Hepatocyte (in vitro differentiated cells): Measurements from ENCODE around the gene CRABP2. TPM values are rescaled to one million over a fixed set of nuclear protein-coding genes. Genes with fewer than 3 reads are reported as not detected.

Experiments used
- DNase-seq: peaks from one replicate; pipeline ENCODE4 v3.0.0-alpha.2; 2016; ENCODE audit warnings: low spot score
- H2AFZ ChIP-seq: fragments of 200-600 bp; sonication (generic); 2 replicates; pipeline ENCODE4 v1.6.0; 2016; ENCODE audit warnings: antibody characterized with exemption, mild to moderate bottlenecking
- H3K27ac ChIP-seq: fragments of 200-600 bp; sonication (generic); 2 replicates; pipeline ENCODE4 v1.5.1; 2016; ENCODE audit warnings: mild to moderate bottlenecking
- H3K27me3 ChIP-seq: fragments of 200-600 bp; sonication (generic); 2 replicates; pipeline ENCODE4 v1.6.1; 2016
- H3K36me3 ChIP-seq: fragments of 200-600 bp; sonication (generic); replicated peaks from 2 replicates; pipeline ENCODE4 v1.5.1; 2016; ENCODE audit warnings: low read depth; ENCODE audit not compliant: insufficient read depth
- H3K4me1 ChIP-seq: fragments of 200-600 bp; sonication (generic); 2 replicates; pipeline ENCODE4 v1.5.1; 2016; ENCODE audit warnings: mild to moderate bottlenecking, moderate library complexity; ENCODE audit not compliant: insufficient read depth
- H3K4me2 ChIP-seq: fragments of 200-600 bp; sonication (generic); 2 replicates; pipeline ENCODE4 v1.6.0; 2016
- H3K4me3 ChIP-seq: fragments of 200-600 bp; sonication (generic); 2 replicates; pipeline ENCODE4 v1.5.1; 2016; ENCODE audit warnings: mild to moderate bottlenecking
- H3K79me2 ChIP-seq: fragments of 200-600 bp; sonication (generic); 2 replicates; pipeline ENCODE4 v1.6.0; 2017; ENCODE audit warnings: mild to moderate bottlenecking
- H3K9me2 ChIP-seq: fragments of 200-600 bp; sonication (generic); replicated peaks from 2 replicates; pipeline ENCODE4 v1.6.0; 2017; ENCODE audit warnings: mild to moderate bottlenecking; ENCODE audit not compliant: insufficient read depth
- H3K9me3 ChIP-seq: fragments of 200-600 bp; sonication (generic); 2 replicates; pipeline ENCODE4 v1.5.1; 2016; ENCODE audit warnings: low read depth, mild to moderate bottlenecking
- H4K20me1 ChIP-seq: fragments of 200-600 bp; sonication (generic); 2 replicates; pipeline ENCODE4 v1.6.0; 2016; ENCODE audit warnings: mild to moderate bottlenecking; ENCODE audit not compliant: insufficient read depth, poor library complexity, severe bottlenecking
- EZH2 ChIP-seq: fragments of 200-600 bp; sonication (generic); IDR thresholded peaks from 2 replicates; pipeline ENCODE4 v1.6.1; 2016; ENCODE audit warnings: antibody characterized with exemption, mild to moderate bottlenecking, borderline replicate concordance
- EZH2phosphoT487 ChIP-seq: fragments of 200-600 bp; sonication (generic); IDR thresholded peaks from one replicate; pipeline ENCODE4 v1.6.1; 2018; ENCODE audit warnings: antibody characterized with exemption, mild to moderate bottlenecking, low read depth, moderate library complexity; ENCODE audit not compliant: unreplicated experiment, severe bottlenecking
- WGBS: methylation state at CpG from one replicate; pipeline ENCODE4 v1.1.6; 2016; ENCODE audit warnings: low lambda C conversion rate; ENCODE audit errors: missing lambda C conversion rate; 5-methylcytosine and 5-hydroxymethylcytosine counted together
- polyA plus RNA-seq: library from polyadenylated mRNA; unstranded; fragments of >200 nt; fragmentation: Nextera tagmentation; extraction: Ambion mirVana; gene quantifications from 2 replicates; pipeline ENCODE4 v1.2.1, GENCODE V29; 2016
- total RNA-seq: library from RNA; depleted of rRNA; stranded (reverse); fragments of >200 nt; gene quantifications from 2 replicates; pipeline ENCODE4 v1.2.3, GENCODE V29; 2014
- TF ChIP-seq, protein P1 (sequence below): fragments of 200-600 bp; sonication (generic); IDR thresholded peaks from 2 replicates; pipeline ENCODE4 v1.5.1; 2016; ENCODE audit warnings: antibody characterized with exemption, mild to moderate bottlenecking; ENCODE audit not compliant: poor library complexity

CRABP2 gene
- total and polyA plus RNA-seq, 2 experiments from 2014 or later = 93.5 to 171 TPM

DNA sequence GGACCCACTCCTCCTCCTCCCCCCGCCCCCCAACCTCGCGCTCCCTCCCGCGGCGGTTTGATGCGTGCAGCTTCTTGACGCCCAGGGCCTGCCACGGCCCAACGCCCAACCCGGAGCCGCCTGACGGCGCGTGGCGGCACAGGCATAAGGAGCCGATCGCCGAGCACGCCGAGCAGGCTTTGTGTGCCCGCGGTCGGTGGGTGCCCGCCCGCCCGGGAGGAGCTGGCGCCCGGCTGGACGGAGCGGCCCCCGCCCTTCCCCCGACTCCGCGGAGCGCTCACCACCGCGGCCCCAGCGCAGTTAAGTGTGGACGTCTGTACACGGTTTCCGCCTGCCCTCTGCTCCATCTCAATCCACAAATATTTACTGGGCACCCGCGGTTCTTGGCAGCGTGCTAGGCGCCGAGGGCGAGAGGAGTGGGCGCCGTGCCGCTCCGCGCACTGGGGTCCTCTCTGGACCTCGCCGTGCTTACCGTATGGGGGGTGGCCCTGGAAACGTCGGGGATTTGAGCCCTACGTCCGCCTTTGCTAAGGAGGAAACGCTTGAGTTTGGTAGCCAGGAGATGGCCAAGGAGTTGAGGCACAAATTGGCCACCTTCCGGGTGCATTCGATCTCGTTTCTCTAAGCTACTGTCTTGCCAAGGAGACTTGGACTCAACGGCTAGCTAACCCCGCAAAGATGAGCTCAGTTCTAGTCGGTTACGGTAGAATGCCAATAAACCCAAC, 46.5 kb upstream of the CRABP2 start:
- peak; percentile 98 for DNase-seq
- no peaks in the 10 kb centered on the region for H3K9me3 ChIP-seq
- H2AFZ ChIP-seq = peak overlapping the region; percentile 98
- peak overlapping the region; percentile 100 for H3K27ac ChIP-seq
- H3K27me3 ChIP-seq = no peaks in the 10 kb centered on the region
- H3K4me2 ChIP-seq = peak overlapping the region; percentile 83
- H4K20me1 ChIP-seq = no peaks in the 10 kb centered on the region
- H3K79me2 ChIP-seq = peaks cover 64% of the 10 kb centered on the region
- TF ChIP-seq EZH2phosphoT487 = no peak
- no peak for TF ChIP-seq EZH2
- TF ChIP-seq, protein P1, sequence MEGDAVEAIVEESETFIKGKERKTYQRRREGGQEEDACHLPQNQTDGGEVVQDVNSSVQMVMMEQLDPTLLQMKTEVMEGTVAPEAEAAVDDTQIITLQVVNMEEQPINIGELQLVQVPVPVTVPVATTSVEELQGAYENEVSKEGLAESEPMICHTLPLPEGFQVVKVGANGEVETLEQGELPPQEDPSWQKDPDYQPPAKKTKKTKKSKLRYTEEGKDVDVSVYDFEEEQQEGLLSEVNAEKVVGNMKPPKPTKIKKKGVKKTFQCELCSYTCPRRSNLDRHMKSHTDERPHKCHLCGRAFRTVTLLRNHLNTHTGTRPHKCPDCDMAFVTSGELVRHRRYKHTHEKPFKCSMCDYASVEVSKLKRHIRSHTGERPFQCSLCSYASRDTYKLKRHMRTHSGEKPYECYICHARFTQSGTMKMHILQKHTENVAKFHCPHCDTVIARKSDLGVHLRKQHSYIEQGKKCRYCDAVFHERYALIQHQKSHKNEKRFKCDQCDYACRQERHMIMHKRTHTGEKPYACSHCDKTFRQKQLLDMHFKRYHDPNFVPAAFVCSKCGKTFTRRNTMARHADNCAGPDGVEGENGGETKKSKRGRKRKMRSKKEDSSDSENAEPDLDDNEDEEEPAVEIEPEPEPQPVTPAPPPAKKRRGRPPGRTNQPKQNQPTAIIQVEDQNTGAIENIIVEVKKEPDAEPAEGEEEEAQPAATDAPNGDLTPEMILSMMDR = no peak
- peak overlapping the region; percentile 95 for H3K4me3 ChIP-seq
- H3K9me2 ChIP-seq = no peaks in the 10 kb centered on the region
- no peaks in the 10 kb centered on the region for H3K36me3 ChIP-seq
- 1% methylated on average over 43 of the region's 68 CpGs for WGBS
- H3K4me1 ChIP-seq = peaks cover 32% of the 10 kb centered on the region

DNA sequence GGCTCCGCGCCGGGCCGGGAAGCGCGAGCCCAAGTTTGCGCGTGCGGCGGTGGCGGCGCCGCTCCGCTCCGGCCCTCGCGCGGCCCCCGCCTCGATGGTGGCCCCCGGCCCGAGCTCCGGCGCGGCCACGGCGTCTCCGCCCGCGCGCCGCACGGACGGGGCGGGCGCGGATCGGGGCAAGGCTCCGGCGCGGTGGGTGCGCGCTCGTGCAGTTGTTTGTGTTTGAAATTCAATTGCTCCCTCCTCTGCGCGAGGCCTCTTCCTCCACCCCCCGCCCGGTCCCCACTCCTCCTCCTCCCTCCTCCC, 46.0 kb upstream of the CRABP2 start, which contains the start of gene HDGF:
HDGF (minus strand) TSS at position 225 of the 306 bp plus-strand sequence. CDS start 246 bp downstream, outside the sequence.
- H3K79me2 ChIP-seq = peaks cover 67% of the 10 kb centered on the region
- no peaks in the 10 kb centered on the region for H3K9me3 ChIP-seq
- H3K4me3 ChIP-seq = peak within 1 kb of the TSS; percentile 95
- peak within 1 kb of the TSS; percentile 94 for H3K4me2 ChIP-seq
- H3K27ac ChIP-seq = peak within 1 kb of the TSS; percentile 100
- H2AFZ ChIP-seq = peak within 1 kb of the TSS; percentile 98
- no peak for TF ChIP-seq EZH2phosphoT487
- TF ChIP-seq EZH2 = no peak
- TF ChIP-seq, protein P1 = no peak
- H3K9me2 ChIP-seq = no peaks in the 10 kb centered on the region
- no peaks in the 10 kb centered on the region for H3K27me3 ChIP-seq
- peaks cover 36% of the 10 kb centered on the region for H3K4me1 ChIP-seq
- no peaks in the 10 kb centered on the region for H4K20me1 ChIP-seq
- H3K36me3 ChIP-seq = no peaks in the 10 kb centered on the region
- DNase-seq = no peak
- WGBS = 1% methylated on average over 17 of the region's 48 CpGs

DNA sequence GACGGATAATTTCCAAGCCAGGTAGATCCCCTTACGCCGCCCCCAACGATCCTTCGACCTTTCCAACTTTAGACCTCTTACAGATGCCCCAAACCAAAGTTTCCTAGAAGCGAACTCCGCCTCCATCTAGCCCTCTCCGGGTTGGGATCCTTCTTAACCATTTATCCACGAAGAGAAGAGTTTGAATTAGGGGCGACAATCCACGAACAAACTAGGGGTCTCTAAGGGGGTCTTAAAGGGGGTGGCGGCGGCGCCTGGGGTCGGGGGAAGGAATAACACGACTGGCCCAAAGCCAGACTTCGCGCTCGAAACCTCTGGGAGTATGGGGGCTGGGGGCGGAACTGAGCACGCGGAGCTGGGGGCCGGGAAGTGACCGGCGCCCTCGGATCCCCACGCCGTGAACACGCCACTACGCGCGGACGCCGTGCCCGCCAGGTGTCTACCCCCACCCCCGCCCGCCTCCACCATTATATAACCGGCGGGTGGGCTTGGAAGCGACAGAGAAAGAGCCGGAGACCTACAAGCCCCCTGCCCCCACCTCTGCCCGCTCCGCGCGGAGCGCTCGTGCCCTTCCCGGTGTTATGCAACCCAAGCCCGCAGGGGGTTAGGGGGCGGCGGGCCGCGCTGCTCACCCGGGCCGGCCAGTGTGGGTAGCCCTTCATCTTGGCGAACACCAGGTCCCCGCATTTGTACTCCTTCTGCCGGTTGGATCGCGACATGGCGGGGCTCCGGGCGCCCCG, 45.5 kb upstream of the CRABP2 start:
- H3K4me1 ChIP-seq = peaks cover 42% of the 10 kb centered on the region
- TF ChIP-seq EZH2phosphoT487 = no peak
- TF ChIP-seq, protein P1 = no peak
- no peak for TF ChIP-seq EZH2
- 2% methylated on average over 28 of the region's 64 CpGs for WGBS

More for the DNA sequence above, 45.5 kb upstream of the CRABP2 start:
- H3K4me2 ChIP-seq = peak overlapping the region; percentile 94
- no peaks in the 10 kb centered on the region for H3K36me3 ChIP-seq
- H3K27me3 ChIP-seq = no peaks in the 10 kb centered on the region
- H3K9me3 ChIP-seq = no peaks in the 10 kb centered on the region
- H3K27ac ChIP-seq = peak overlapping the region; percentile 100
- peaks cover 69% of the 10 kb centered on the region for H3K79me2 ChIP-seq
- no peaks in the 10 kb centered on the region for H4K20me1 ChIP-seq
- DNase-seq = peak; percentile 71
- peak overlapping the region; percentile 10 for H2AFZ ChIP-seq
- H3K9me2 ChIP-seq = no peaks in the 10 kb centered on the region
- peak overlapping the region; percentile 50 for H3K4me3 ChIP-seq
